Stimulated activated CD4-positive, alpha-beta T cell treated with anti-CD3 and anti-CD28 coated beads, Interleukin-12 subunit alpha, Interleukin-12 subunit beta, amount 100 ng/mL, for 48 hours (primary cell): ENCODE results near the gene STPG4.

Experiments used
- DNase-seq, 3 donors: peaks; one replicate each; pipeline ENCODE4 v3.0.0-alpha.2; 2020; ENCODE audit warnings: low read depth in 2 of 3, low spot score in 1 of 3

STPG4 gene

DNA sequence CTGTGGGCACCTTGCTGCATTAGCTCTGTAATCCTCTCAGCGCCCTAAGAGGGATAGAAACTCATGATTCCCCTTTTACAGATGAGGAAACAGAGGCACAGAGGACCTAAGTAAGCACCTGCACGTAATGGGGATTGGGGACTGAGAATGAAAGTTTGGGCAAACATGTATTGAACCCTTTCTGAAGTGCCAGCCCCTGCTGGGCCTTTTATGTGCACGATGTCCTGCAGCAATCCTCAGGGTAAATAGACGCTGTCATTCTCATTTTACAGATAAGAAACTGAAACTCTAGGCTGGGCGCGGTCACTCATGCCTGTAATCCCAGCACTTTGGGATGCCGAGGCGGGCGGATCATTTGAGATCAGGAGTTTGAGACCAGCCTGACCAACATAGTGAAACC is 117.4 kb downstream of the STPG4 start:
- DNase-seq: no peak
